ENCODE results near the gene THSD4.

Gene THSD4

DNA sequence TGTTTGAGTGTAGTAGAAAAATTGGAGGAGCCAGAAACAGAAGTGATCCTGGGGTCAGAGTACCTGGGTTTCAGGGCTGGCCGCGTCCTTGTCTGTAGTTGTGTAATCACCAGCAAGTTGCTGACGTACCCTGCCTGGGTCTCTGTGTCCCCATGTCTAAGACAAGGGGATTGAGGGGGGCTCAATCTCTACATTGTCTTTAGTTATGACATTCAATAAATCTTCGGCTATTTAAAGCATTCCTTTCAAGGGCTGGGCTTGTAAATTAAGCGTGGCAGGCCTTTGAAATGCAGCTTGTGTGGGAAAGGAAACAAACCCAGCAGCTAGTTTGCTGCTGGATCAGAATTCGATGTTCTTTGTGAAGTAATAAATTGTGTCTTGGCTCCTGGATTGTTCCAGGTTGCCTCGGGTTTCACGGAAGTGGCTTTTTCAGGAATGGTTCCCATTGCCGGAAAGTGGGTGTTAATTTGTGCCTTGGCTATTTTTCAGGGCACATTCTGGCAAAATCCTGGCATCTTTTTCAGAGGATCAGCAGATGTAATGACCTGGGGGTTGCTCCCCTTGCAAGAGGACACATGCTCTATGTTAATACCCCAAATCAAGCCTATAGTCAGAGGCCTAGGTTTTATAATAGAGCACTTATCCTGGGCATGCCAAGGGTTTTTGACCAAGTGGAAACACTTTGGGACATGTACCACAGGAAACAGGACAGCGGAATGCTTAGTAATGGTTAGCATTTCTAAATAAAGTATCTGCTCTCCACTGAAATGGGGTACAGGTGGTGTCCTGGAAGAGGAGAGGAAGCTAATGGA, 400.3 kb downstream of the THSD4 start:
- DNase-seq = no peak

GRCh38 chr15:71517751-71518150, 402.5 kb downstream of the THSD4 start:
- no peak for DNase-seq

- no peak for DNase-seq
Measured at GRCh38 chr15:71518661-71519060, 403.4 kb downstream of the THSD4 start.

DNA sequence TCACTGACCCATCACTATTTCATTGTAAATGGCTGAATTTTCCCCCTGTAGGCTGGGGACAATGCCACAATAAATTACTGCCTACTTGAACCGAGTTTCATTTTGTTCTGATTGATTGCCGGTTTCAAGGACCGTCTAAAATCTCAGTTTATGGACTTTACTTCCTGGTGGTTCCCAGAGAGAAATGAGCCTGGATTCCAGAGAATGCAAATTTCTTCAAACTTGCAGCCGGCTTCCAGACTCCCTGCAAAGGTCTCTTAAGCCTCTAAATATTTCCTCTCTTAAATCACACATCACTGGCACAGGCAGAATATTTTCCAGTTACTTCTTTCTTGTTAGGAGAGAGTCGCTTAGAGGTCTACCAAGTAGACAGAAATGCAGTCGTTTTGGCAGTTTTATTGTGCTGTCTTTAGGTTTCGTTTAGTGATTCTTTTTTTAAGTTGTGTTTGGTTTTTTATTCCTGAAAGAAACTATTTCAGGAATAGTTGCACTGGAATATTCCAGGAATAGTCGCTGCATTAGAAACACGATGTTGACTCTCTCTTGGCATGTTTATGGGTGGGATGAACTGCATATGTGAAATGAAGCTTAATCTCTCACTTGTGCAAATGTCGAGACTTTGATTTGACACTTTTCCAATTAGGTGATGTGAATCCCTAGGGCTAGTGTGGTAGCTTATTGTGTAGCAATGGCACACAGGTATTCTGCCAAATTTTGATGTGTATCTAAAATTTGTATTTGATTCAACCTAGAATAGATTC, 411.0 kb downstream of the THSD4 start:
- DNase-seq = no peak

GRCh38 chr15:71529361-71529760, 414.1 kb downstream of the THSD4 start:
- DNase-seq = no peak

DNA sequence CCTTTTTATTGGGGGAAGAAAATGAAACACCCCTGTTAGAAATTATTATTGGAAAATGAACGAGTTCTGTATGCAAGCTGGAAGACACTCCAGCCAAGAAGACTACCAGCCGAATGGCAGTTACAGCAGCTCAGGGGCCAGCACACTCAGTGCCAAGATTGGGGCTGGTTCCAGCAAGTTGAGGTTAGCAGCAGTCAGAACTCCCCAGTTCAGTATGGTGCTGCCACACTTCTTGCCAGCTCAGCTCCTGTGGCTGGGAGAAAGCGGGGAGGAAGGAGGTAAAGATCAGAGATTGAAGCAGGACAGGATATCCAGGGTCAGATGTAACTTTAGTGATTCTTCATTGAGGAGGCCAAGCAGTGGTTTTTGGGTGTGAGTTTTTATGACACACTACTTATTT, 414.8 kb downstream of the THSD4 start:
- no peak for DNase-seq

DNA sequence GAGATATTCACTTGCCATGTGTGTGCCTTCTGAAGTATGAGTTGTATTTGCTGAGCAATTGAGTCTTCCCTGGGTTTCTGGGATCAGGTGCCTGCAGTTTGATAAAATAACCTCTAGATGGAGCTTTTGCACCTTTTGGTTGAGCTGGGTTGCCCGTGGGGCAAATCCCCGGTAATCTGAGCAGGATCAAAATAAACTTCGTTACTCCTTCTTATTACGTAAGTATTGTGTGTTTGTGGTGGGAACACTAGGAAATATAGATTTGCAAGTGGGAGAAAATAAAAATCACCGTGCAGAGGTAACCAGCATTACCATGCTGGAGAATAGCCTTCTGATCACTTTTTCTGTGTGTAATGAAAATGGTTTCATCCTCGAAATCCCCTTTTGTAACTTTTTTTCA, 417.7 kb downstream of the THSD4 start:
- no peak for DNase-seq

DNA sequence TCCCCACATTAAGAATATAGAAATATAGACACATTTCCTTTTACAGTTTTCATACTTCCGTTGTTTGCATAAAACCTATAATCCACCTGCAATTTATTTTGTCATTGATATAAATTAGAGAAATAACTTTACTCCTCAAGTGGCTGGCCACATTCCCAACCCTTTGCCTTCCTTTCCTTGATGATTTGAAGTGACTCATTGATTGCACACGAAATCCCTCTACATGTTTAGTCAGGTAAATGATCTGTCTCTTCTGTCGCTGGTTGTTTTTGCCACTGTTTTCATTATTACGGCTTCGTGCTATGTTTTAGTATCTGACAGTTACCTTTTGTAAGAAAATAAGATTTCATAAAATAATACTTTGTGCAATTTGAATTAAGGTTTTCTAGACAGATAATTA, 422.9 kb downstream of the THSD4 start:
- no peak for DNase-seq

DNA sequence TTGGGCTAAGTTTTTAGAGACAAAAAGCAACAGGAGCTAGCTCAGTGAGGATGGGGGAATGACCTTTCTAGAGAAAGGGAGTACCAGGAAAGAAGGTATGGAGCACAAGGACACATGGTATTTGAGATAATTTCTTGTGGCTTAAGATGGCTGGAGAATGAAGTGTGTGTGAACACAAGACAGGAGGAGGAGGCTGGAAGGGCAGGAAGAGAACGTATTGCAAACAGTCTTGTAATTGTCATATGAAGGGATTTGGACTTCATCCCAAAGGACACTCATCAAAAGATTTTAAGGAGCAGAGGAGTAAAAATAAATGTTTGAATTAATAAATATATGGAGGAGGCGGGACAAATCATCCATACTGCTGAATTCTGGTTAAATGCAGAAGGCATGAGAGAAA, 426.5 kb downstream of the THSD4 start:
- no peak for DNase-seq

DNA sequence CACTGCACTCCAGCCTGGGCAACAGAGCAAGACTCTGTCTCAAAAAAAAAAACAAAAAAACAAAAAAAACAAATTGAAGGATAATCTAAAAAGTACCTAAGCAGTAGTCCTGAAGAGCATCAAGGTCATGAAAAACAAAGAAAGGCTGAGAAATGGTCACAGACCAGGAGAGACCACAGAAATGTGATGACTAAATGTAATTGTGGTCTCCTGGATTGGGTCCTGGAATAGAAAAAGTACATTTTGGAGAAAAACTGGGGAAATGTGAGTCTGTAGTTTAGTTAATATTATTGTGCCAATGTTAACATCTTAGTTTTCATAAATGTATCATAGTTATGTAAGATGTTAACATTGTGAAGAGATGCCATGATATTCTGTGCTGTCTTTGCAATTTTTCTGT, 427.6 kb downstream of the THSD4 start:
- no peak for DNase-seq

GRCh38 chr15:71543413-71543812, 428.1 kb downstream of the THSD4 start:
- no peak for DNase-seq

- no peak for DNase-seq
Measured at GRCh38 chr15:71545223-71545760, 430.0 kb downstream of the THSD4 start.

- DNase-seq = no peak
Measured at GRCh38 chr15:71545923-71546322, 430.7 kb downstream of the THSD4 start.

DNA sequence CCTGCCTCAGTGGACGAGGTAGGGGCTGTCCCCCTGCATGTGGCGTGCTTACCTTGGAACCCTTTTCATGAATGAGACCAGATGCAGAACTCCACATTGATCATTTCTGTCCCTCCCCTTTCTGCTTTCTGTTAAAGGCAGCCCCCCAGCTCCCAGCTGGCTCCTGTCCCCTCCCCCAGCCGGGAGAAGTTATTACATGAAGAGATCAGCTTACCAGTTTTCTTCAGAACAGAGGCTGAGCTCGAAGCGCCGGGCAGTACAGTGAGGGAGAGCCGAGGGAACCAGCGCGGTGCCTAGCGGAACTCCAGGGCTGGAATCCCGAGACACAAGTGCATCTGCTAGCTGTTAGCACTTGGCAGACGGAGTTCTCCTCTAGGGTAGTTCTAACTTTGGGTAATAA, 431.7 kb downstream of the THSD4 start:
- DNase-seq = no peak

DNA sequence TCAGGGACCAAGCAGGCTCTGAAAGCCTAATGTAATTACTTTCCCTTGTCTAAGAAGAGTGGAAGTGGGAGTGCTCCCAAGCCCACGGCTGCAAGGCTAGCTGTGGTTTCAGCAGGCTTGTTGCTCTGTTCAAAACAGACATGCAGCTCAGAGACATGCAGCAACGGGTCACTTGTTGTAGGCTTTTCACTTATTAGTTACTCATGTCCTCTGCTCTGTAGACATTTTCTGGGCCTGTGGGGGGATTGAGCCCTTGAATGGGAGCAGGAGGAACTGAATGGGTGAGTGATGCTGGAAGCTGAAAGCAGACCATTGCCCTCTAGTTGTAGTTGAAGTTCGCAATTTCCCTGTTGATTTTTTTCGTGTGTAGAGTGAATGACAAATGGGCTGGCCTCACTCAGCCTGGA, 433.1 kb downstream of the THSD4 start:
- no peak for DNase-seq

GRCh38 chr15:71549091-71549490, 433.8 kb downstream of the THSD4 start:
- DNase-seq = no peak

GRCh38 chr15:71549697-71550096, 434.4 kb downstream of the THSD4 start:
- no peak for DNase-seq

DNA sequence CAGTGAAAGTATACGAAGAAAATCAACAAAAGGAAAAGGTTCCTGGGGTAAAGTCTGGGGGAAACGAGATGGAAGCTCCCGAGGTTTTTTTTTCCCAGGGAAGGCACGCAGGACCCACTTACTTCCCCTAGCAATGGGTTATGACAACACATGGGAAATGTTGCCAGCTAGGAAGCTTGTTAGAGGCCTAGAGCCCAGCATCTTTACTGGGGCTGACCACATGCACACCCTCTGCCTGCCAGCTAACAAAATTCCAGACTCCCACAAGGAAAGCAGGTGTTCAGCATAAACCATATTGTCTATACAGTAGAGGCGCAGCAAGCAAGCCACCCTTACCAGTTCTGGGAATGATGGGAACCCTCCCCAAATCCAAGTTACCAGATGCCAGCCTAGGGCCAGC, 436.3 kb downstream of the THSD4 start:
- no peak for DNase-seq

DNA sequence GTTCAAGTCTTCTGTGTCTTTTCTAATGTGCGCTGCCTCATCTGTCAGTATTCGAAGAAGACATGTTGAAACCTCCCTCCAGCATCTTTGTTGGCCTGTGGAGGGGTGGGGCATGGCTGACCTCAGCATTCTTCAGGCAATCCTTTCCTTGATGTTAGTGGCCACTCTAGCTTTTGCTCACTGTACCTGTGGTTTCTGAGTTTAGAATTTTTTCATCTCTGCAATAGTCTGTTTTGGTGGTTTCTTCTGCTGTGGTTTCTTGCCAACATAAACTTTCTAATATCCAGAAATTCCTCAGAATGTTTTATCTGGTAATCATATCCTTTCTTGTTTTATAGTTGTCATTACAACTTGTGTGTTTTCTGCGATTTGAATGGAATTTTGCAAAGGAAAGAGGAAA, 443.8 kb downstream of the THSD4 start:
- DNase-seq = no peak

- no peak for DNase-seq
Measured at GRCh38 chr15:71559616-71560015, 444.3 kb downstream of the THSD4 start.

DNA sequence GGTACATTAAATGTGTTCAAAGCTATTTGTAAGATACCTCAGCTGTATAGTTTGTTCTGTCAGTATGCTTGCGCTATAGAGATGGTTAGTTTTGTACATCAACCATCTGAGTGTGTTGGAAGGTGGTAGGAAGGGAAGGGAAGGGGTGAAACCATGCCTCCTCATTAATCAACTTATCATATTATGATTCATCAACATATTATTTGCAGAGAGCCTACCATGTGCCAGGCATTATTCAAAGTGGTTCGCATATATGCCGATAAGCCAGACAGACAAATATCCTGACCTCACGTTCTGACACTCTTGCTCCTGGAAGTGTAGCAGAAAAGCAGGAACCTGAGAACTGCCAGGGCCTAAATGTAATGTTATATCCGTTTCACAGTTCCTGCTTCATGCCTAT, 447.0 kb downstream of the THSD4 start:
- no peak for DNase-seq

- DNase-seq = no peak
Measured at GRCh38 chr15:71564217-71564616, 448.9 kb downstream of the THSD4 start.

GRCh38 chr15:71565006-71565405, 449.7 kb downstream of the THSD4 start:
- no peak for DNase-seq

DNA sequence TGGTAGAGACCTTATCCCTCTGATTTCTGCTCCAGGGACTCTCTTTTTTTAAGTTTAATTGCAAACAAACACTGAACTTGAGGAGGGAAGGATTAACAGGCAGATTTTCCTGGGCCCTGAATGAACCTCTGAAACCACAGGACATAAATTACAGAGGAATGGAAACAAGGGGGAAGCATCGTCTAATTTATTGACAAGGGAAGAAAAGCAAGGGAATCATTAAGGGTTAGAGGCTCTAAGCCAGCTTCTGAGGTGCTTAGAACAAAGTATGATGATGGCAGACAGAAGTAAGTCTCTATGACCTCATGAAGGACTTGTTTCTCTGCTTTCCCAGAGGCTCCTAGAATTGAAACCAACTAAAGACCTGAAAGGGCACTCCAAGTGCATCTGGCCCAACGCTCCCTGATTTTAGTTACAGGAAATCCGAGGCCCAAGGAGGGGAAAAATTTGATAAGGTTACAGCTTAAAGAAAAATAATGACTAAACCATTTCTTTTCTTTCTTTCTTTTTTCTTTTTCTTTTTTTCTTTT, 450.4 kb downstream of the THSD4 start:
- DNase-seq = no peak
